Nephron progenitor cell (in vitro differentiated cells): Measurements from ENCODE around the gene KRTAP9-1.
"Not testable (repeated sequence)": the region's sequence is repeated elsewhere in the genome, so short reads cannot be mapped to it uniquely, and the experiment has no call there.

Source experiments
- DNase-seq: peaks from one replicate; pipeline ENCODE4 v3.0.0; 2021
- H3K27ac Mint-ChIP-seq: 2 replicates; pipeline ENCODE4 v1.8.0; 2021; ENCODE audit warnings: mild to moderate bottlenecking, moderate library complexity, mixed read lengths
- H3K27me3 Mint-ChIP-seq: 2 replicates; pipeline ENCODE4 v1.8.0; 2021; ENCODE audit warnings: mild to moderate bottlenecking, low read depth, mixed read lengths; ENCODE audit not compliant: poor library complexity
- H3K36me3 Mint-ChIP-seq: 2 replicates; pipeline ENCODE4 v1.8.0; 2021; ENCODE audit warnings: low read depth, mixed read lengths
- H3K4me1 Mint-ChIP-seq: 2 replicates; pipeline ENCODE4 v1.8.0; 2021; ENCODE audit warnings: mixed read lengths
- H3K4me3 Mint-ChIP-seq: 2 replicates; pipeline ENCODE4 v1.8.0; 2021; ENCODE audit warnings: mild to moderate bottlenecking, moderate library complexity, mixed read lengths
- H3K9me3 Mint-ChIP-seq: 2 replicates; pipeline ENCODE4 v1.8.0; 2021; ENCODE audit warnings: mild to moderate bottlenecking, moderate library complexity, mixed read lengths
- TF ChIP-seq, protein P1 (sequence below): fragments of 200-600 bp; sonication (generic); IDR thresholded peaks from 2 replicates; pipeline ENCODE4 v1.5.0; 2021; ENCODE audit warnings: antibody characterized with exemption

The KRTAP9-1 gene

DNA sequence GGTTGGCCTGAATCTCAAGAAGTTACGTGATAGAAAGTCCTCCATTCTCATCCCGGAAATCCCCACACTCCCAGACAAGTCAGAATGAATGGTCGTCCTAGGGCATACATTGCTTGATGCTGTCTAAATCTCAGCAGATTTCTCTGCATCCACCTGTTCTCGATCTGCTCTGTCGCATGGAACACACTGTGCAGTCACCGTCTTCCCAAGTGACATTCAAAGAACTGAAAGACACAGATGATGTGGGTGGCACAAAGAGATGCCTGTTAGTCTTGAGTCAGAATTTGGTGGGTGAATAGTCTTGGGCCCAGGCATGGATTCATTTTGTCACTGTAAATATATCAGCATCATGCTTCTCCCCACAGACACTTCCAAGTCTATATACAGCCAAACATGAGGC, 42.0 kb downstream of the KRTAP9-1 start:
- Mint-ChIP-seq H3K9me3 (no peaks in the 10 kb centered on the region), H3K36me3 (no peaks in the 10 kb centered on the region)
- TF ChIP-seq, protein P1, sequence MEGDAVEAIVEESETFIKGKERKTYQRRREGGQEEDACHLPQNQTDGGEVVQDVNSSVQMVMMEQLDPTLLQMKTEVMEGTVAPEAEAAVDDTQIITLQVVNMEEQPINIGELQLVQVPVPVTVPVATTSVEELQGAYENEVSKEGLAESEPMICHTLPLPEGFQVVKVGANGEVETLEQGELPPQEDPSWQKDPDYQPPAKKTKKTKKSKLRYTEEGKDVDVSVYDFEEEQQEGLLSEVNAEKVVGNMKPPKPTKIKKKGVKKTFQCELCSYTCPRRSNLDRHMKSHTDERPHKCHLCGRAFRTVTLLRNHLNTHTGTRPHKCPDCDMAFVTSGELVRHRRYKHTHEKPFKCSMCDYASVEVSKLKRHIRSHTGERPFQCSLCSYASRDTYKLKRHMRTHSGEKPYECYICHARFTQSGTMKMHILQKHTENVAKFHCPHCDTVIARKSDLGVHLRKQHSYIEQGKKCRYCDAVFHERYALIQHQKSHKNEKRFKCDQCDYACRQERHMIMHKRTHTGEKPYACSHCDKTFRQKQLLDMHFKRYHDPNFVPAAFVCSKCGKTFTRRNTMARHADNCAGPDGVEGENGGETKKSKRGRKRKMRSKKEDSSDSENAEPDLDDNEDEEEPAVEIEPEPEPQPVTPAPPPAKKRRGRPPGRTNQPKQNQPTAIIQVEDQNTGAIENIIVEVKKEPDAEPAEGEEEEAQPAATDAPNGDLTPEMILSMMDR, result no peak

GRCh38 chr17:41232399-41233105, 42.9 kb downstream of the KRTAP9-1 start, which contains the start of gene KRTAP9-3:
TSS of gene KRTAP9-3 (plus strand) at chr17:41232449. CDS start at chr17:41232502, 53 bp downstream.
- H3K4me3 Mint-ChIP-seq, H3K4me1 Mint-ChIP-seq, H3K9me3 Mint-ChIP-seq, H3K27ac Mint-ChIP-seq, H3K36me3 Mint-ChIP-seq, DNase-seq: not testable (repeated sequence)
- H3K27me3 Mint-ChIP-seq, result peaks cover 44% of the 10 kb centered on the region

More for the DNA sequence above, 42.0 kb downstream of the KRTAP9-1 start:
- H3K27me3 Mint-ChIP-seq, result peaks cover 41% of the 10 kb centered on the region
- no peaks in the 10 kb centered on the region for H3K4me1 Mint-ChIP-seq
- H3K27ac Mint-ChIP-seq, result no peak overlapping the region
- H3K4me3 Mint-ChIP-seq, result no peak overlapping the region
- DNase-seq, result no peak

- H3K36me3 Mint-ChIP-seq, H3K4me1 Mint-ChIP-seq, H3K27ac Mint-ChIP-seq, DNase-seq, H3K4me3 Mint-ChIP-seq: not testable (repeated sequence)
- Mint-ChIP-seq H3K27me3 (peaks cover 27% of the 10 kb centered on the region), H3K9me3 (peaks cover 12% of the 10 kb centered on the region)
These were observed 47.4 kb downstream of the KRTAP9-1 start for GRCh38 chr17:41237116-41237515.

DNA sequence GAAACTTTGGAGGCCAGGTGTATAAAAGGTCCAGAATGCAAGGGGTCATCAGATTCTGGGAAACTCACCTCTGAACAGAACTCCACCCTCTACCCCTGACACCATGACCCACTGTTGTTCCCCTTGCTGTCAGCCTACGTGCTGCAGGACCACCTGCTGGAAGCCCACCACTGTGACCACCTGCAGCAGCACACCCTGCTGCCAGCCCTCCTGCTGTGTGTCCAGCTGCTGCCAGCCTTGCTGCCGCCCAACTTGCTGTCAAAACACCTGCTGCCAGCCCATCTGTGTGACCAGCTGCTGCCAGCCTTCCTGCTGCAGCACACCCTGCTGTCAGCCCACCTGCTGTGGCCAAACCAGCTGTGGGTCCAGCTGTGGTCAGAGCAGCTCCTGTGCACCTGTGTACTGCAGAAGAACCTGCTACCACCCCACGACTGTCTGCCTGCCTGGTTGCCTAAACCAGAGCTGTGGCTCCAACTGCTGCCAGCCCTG, 48.3 kb downstream of the KRTAP9-1 start, which contains the start of gene KRTAP9-8:
Gene KRTAP9-8 (plus strand): TSS at position 51 of the 489 bp plus-strand sequence. CDS start 53 bp downstream, at position 104.
- H3K4me3 Mint-ChIP-seq, H3K36me3 Mint-ChIP-seq, H3K27ac Mint-ChIP-seq, DNase-seq, H3K4me1 Mint-ChIP-seq: not testable (repeated sequence)
- Mint-ChIP-seq H3K27me3 (peaks cover 31% of the 10 kb centered on the region), H3K9me3 (peaks cover 12% of the 10 kb centered on the region)
